Measurements from ENCODE around the gene PITRM1. TPM values are rescaled to one million over a fixed set of nuclear protein-coding genes. Genes with fewer than 3 reads are reported as not detected.
"Not testable (repeated sequence)": the region's sequence is repeated elsewhere in the genome, so short reads cannot be mapped to it uniquely, and the experiment has no call there.

The PITRM1 gene, protein sequence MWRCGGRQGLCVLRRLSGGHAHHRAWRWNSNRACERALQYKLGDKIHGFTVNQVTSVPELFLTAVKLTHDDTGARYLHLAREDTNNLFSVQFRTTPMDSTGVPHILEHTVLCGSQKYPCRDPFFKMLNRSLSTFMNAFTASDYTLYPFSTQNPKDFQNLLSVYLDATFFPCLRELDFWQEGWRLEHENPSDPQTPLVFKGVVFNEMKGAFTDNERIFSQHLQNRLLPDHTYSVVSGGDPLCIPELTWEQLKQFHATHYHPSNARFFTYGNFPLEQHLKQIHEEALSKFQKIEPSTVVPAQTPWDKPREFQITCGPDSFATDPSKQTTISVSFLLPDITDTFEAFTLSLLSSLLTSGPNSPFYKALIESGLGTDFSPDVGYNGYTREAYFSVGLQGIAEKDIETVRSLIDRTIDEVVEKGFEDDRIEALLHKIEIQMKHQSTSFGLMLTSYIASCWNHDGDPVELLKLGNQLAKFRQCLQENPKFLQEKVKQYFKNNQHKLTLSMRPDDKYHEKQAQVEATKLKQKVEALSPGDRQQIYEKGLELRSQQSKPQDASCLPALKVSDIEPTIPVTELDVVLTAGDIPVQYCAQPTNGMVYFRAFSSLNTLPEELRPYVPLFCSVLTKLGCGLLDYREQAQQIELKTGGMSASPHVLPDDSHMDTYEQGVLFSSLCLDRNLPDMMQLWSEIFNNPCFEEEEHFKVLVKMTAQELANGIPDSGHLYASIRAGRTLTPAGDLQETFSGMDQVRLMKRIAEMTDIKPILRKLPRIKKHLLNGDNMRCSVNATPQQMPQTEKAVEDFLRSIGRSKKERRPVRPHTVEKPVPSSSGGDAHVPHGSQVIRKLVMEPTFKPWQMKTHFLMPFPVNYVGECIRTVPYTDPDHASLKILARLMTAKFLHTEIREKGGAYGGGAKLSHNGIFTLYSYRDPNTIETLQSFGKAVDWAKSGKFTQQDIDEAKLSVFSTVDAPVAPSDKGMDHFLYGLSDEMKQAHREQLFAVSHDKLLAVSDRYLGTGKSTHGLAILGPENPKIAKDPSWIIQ
- 65.8 TPM for total RNA-seq (ENCODE audit: unreplicated experiment)
- long read RNA-seq, partial matches to known transcripts: 4 of 9 reads
- long read RNA-seq, other reads (novel, unspliced or antisense): 2 of 9 reads

DNA sequence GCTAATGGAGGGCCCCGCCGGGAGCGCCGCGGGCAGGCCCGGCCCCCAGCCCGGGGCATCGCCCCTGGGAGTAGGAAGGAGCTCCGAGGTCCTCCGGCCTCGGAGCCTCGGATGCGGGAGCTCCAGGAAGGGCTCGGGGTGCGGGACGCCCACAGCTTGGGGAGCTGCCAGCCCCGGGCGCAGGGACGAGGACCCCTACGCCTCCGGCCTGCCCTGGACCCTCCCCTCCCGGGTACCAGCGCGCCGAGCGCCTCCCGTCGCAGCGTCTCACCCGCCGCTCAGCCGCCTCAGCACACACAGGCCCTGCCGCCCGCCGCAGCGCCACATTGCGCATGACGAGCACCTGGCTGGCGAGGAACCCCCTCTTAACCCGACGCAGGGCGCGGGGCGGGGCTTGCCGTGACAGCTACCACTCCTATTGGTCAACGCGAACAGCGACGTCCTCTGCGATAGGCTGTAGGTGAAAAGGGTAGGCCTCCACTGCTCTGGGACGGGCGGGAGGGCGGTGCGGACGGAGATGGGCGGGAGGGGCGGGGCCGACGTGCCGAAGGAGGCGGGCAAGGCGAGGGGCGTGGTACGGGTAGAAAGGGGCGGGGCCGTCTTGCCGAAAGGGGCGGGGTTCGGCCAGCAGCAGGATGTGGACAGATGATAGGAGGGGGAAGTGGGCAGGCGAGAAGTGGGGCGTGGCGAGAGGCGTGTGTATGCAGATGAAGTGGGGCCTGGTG is at the start of gene PITRM1:
TSS of gene PITRM1 (minus strand) at position 337 of the 725 bp plus-strand sequence. CDS start at position 327, 10 bp downstream.
- TF ChIP-seq, protein P1, sequence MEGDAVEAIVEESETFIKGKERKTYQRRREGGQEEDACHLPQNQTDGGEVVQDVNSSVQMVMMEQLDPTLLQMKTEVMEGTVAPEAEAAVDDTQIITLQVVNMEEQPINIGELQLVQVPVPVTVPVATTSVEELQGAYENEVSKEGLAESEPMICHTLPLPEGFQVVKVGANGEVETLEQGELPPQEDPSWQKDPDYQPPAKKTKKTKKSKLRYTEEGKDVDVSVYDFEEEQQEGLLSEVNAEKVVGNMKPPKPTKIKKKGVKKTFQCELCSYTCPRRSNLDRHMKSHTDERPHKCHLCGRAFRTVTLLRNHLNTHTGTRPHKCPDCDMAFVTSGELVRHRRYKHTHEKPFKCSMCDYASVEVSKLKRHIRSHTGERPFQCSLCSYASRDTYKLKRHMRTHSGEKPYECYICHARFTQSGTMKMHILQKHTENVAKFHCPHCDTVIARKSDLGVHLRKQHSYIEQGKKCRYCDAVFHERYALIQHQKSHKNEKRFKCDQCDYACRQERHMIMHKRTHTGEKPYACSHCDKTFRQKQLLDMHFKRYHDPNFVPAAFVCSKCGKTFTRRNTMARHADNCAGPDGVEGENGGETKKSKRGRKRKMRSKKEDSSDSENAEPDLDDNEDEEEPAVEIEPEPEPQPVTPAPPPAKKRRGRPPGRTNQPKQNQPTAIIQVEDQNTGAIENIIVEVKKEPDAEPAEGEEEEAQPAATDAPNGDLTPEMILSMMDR (IDR thresholded peaks at IDR 0.05; ENCODE audit: partially characterized antibody, unreplicated experiment): no peak
- Mint-ChIP-seq H3K4me3 (ENCODE audit: unreplicated experiment) (peak within 1 kb of the TSS; percentile 90), H3K36me3 (ENCODE audit: unreplicated experiment) (peaks cover 3% of the 10 kb centered on the region), H3K27me3 (ENCODE audit: unreplicated experiment) (peaks cover 2% of the 10 kb centered on the region), H3K4me1 (ENCODE audit: low read depth, unreplicated experiment) (peaks cover 2% of the 10 kb centered on the region), H3K9me3 (ENCODE audit: unreplicated experiment) (peaks cover 4% of the 10 kb centered on the region), H3K27ac (ENCODE audit: unreplicated experiment) (peak within 1 kb of the TSS; percentile 62)
- peak; percentile 98 for DNase-seq

DNA sequence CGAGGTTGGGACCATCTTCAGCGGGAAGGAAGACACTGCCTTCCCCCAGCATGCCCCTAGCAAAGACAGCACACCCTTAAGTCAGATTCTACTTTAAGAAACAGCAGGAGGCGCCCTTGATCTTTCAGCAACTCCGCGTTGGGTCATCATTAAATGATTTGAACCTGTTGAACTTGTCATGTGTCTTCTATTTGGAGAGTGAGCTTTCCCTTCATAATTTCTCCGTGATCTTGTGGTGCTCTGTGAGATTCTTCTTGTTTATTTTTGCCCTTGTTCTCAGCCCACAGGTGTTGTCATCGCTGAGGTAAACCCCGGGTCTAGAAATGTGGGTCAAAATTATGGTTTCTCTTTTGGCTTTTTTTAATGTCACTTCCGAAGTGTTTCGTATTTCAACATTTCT is 49.5 kb upstream of the PITRM1 start:
- DNase-seq: no peak
- H3K9me3 Mint-ChIP-seq (ENCODE audit: unreplicated experiment): peaks cover 3% of the 10 kb centered on the region

DNA sequence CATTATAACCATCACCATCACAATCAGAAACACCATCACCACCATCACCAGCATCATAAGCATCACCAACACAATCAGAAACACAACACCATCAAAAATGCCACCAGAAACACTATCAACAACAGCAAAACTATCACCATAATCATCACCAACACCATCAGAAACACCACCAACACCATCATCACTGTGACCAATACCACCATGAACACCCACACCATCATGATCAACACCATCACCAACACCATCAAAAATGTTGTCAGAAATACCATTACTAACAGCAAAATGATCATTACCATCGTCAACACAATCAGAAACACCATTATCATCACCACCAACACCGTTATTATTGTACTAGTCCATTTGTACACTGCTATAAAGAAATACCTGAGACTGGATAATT is 49.0 kb upstream of the PITRM1 start:
- H3K27ac Mint-ChIP-seq (ENCODE audit: unreplicated experiment); H3K4me1 Mint-ChIP-seq (ENCODE audit: low read depth, unreplicated experiment); H3K9me3 Mint-ChIP-seq (ENCODE audit: unreplicated experiment); H3K36me3 Mint-ChIP-seq (ENCODE audit: unreplicated experiment); H3K4me3 Mint-ChIP-seq (ENCODE audit: unreplicated experiment); DNase-seq; H3K27me3 Mint-ChIP-seq (ENCODE audit: unreplicated experiment): not testable (repeated sequence)

More for the DNA sequence above, 49.5 kb upstream of the PITRM1 start:
- Mint-ChIP-seq H3K4me3 (ENCODE audit: unreplicated experiment) (no peak overlapping the region), H3K27ac (ENCODE audit: unreplicated experiment) (no peak overlapping the region), H3K4me1 (ENCODE audit: low read depth, unreplicated experiment) (peaks cover 3% of the 10 kb centered on the region), H3K36me3 (ENCODE audit: unreplicated experiment) (no peaks in the 10 kb centered on the region), H3K27me3 (ENCODE audit: unreplicated experiment) (peaks cover 5% of the 10 kb centered on the region)
- TF ChIP-seq, protein P1 (IDR thresholded peaks at IDR 0.05; ENCODE audit: partially characterized antibody, unreplicated experiment): no peak

DNA sequence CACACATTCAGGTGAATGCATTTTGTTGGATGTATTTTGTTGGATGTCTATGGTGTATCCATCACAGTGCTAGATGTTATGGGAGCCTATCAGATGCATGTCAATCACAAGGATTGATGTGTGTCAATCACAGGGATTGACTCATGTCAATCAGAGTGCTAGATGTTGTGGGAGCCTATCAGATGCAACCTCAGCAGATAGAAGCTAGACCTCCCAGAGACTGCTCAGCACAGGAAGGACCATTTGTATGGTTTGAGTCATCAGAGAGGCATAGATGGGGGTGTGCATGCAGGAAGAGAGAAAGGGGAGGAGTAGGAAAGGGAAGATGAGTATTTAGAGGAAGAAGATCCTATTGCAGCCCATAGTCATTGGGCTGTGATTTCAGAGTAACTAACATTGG is 48.3 kb upstream of the PITRM1 start:
- peaks cover 5% of the 10 kb centered on the region for H3K27me3 Mint-ChIP-seq (ENCODE audit: unreplicated experiment)
- H3K4me1 Mint-ChIP-seq (ENCODE audit: low read depth, unreplicated experiment): no peaks in the 10 kb centered on the region
- H3K27ac Mint-ChIP-seq (ENCODE audit: unreplicated experiment): no peak overlapping the region
- TF ChIP-seq, protein P1 (IDR thresholded peaks at IDR 0.05; ENCODE audit: partially characterized antibody, unreplicated experiment): no peak
- no peaks in the 10 kb centered on the region for H3K36me3 Mint-ChIP-seq (ENCODE audit: unreplicated experiment)
- H3K9me3 Mint-ChIP-seq (ENCODE audit: unreplicated experiment): peaks cover 3% of the 10 kb centered on the region
- H3K4me3 Mint-ChIP-seq (ENCODE audit: unreplicated experiment): no peak overlapping the region
- DNase-seq: no peak

DNA sequence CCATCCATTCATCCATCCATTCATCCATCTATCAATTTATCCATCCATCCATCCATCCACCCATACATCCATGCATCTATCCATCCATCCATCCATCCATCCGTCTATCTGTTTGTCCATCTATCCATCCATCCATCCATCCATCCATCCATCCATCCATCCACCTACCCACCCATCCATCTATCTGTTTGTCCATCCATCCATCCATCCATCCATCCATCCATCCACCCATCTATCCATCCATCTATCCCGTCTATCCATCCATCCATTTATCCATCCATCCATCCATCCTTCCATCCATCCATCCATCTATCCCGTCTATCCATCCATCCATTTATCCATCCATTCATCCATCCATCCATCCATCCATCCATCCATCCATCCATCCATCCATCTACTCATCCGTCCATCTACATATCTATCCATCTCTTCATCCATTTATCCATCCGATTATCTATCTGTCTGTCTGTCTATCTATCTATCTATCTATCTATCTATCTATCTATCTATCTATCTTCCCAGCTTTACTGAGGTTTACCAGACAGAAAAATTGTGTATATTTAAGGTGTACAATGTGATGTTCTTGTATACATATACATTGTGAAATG is 46.5 kb upstream of the PITRM1 start:
- not testable (repeated sequence) for H3K4me1 Mint-ChIP-seq (ENCODE audit: low read depth, unreplicated experiment); DNase-seq; H3K27ac Mint-ChIP-seq (ENCODE audit: unreplicated experiment); H3K36me3 Mint-ChIP-seq (ENCODE audit: unreplicated experiment); H3K27me3 Mint-ChIP-seq (ENCODE audit: unreplicated experiment); H3K4me3 Mint-ChIP-seq (ENCODE audit: unreplicated experiment); H3K9me3 Mint-ChIP-seq (ENCODE audit: unreplicated experiment)

Measured in glutamatergic neuron (in vitro differentiated cells).